Naive B cell (primary cell): Measurements from ENCODE around the gene KLK7. TPM values are rescaled to one million over a fixed set of nuclear protein-coding genes. Genes with fewer than 3 reads are reported as not detected.

ENCODE experiments used
- ATAC-seq, 2 donors: fragments of 150-1000 bp; cut with Tn5 transposase; 2 replicates each; pipeline ENCODE4 v1.10.0; 2021; ENCODE audit warnings: low read depth in 2 of 2, mild to moderate bottlenecking in 2 of 2, moderate library complexity in 2 of 2
- DNase-seq: peaks from one replicate; pipeline ENCODE4 v3.0.0; 2022
- H3K27ac Mint-ChIP-seq, 6 donors: one replicate each; pipeline ENCODE4 v1.8.0; 2020 to 2022; ENCODE audit warnings: mild to moderate bottlenecking in 6 of 6, mixed read lengths in 6 of 6, moderate library complexity in 5 of 6, inconsistent platforms in 2 of 6
- H3K27me3 Mint-ChIP-seq, 3 donors: one replicate each; pipeline ENCODE4 v1.8.0; 2021 to 2022; ENCODE audit warnings: mixed read lengths in 3 of 3, mild to moderate bottlenecking in 1 of 3
- H3K36me3 Mint-ChIP-seq, 2 donors: one replicate each; pipeline ENCODE4 v1.8.0; 2020 to 2022; ENCODE audit warnings: mixed read lengths in 2 of 2, inconsistent platforms in 1 of 2, mild to moderate bottlenecking in 1 of 2
- H3K4me1 Mint-ChIP-seq, 3 donors: one replicate each; pipeline ENCODE4 v1.8.0; 2020 to 2022; ENCODE audit warnings: mixed read lengths in 3 of 3, inconsistent platforms in 1 of 3, mild to moderate bottlenecking in 1 of 3, moderate library complexity in 1 of 3
- H3K4me3 Mint-ChIP-seq, 8 donors: one replicate each; pipeline ENCODE4 v1.8.0; 2020 to 2022; ENCODE audit warnings: mild to moderate bottlenecking in 8 of 8, mixed read lengths in 8 of 8, moderate library complexity in 8 of 8, inconsistent platforms in 2 of 8
- H3K9me3 Mint-ChIP-seq, 7 donors: one replicate each; pipeline ENCODE4 v1.8.0; 2020 to 2022; ENCODE audit warnings: mixed read lengths in 7 of 7, mild to moderate bottlenecking in 5 of 7, inconsistent platforms in 2 of 7, moderate library complexity in 1 of 7
- polyA plus RNA-seq, 6 donors: library from polyadenylated mRNA; unstranded; fragments of 300-500 nt; fragmentation: Illumina TruSeq; gene quantifications; one replicate each; pipeline ENCODE4 v1.2.3, GENCODE V29; 2021; ENCODE audit warnings: low read depth in 6 of 6

The KLK7 gene
- polyA plus RNA-seq, 6 donors from 2014 or later, result not detected

- Mint-ChIP-seq H3K4me1 (peaks cover 0 to 9% (median 0%) of the 10 kb centered on the region in 3 donors), H3K4me3 (no peak overlapping the region), H3K27ac (no peak overlapping the region), H3K9me3 (no peaks in the 10 kb centered on the region), H3K36me3 (no peaks in the 10 kb centered on the region), H3K27me3 (peaks cover 26 to 57% (median 43%) of the 10 kb centered on the region in 3 donors)
- DNase-seq, result no peak
- no peak for ATAC-seq
Observed at GRCh38 chr19:50933640-50934039, 50.1 kb downstream of the KLK7 start.

DNA sequence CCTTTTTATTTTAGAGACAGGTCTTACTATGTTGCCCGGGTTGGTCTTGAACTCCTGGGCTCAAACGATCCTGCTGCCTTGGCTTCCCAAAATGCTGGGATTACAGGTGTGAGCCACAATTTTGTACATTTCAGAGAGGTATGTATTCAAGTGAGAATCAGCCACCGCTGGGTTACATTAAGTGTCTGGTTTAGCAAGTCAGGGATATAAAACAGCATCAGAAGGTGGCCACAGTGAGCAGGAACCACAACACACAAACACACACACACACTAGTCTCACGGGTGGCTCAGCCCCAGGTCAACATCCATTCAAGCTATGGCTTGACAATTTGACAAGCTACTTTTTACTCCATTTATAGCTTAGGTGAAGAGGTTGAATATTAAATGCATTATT, 51.0 kb downstream of the KLK7 start:
- peaks cover 33 to 62% (median 53%) of the 10 kb centered on the region in 3 donors for H3K27me3 Mint-ChIP-seq

GRCh38 chr19:50932018-50932689, 51.6 kb downstream of the KLK7 start:
- no peak for DNase-seq
- no peak for ATAC-seq
- peak overlapping the region in 1 of 6 donors; percentile 32 for H3K27ac Mint-ChIP-seq
- H3K4me3 Mint-ChIP-seq, result no peak overlapping the region
- H3K27me3 Mint-ChIP-seq, result peaks cover 38 to 62% (median 58%) of the 10 kb centered on the region in 3 donors
- peaks cover 0 to 9% (median 0%) of the 10 kb centered on the region in 3 donors for H3K4me1 Mint-ChIP-seq
- no peaks in the 10 kb centered on the region for H3K36me3 Mint-ChIP-seq
- H3K9me3 Mint-ChIP-seq, result peaks cover 0 to 2% (median 0%) of the 10 kb centered on the region in 7 donors

More for the DNA sequence above, 51.0 kb downstream of the KLK7 start:
- DNase-seq (no peak), ATAC-seq (no peak)
- no peaks in the 10 kb centered on the region for H3K36me3 Mint-ChIP-seq
- no peak overlapping the region for H3K27ac Mint-ChIP-seq
- H3K4me1 Mint-ChIP-seq, result peaks cover 0 to 9% (median 0%) of the 10 kb centered on the region in 3 donors
- H3K9me3 Mint-ChIP-seq, result peaks cover 0 to 2% (median 0%) of the 10 kb centered on the region in 7 donors
- no peak overlapping the region for H3K4me3 Mint-ChIP-seq

GRCh38 chr19:50931023-50931422, 52.7 kb downstream of the KLK7 start:
- Mint-ChIP-seq H3K4me3 (no peak overlapping the region), H3K9me3 (peaks cover 0 to 2% (median 0%) of the 10 kb centered on the region in 7 donors), H3K27ac (peak overlapping the region in 2 of 6 donors; percentile 18 to 30), H3K36me3 (no peaks in the 10 kb centered on the region), H3K27me3 (peaks cover 36 to 67% (median 52%) of the 10 kb centered on the region in 3 donors), H3K4me1 (peaks cover 0 to 9% (median 0%) of the 10 kb centered on the region in 3 donors)
- DNase-seq, result no peak
- ATAC-seq, result no peak

DNA sequence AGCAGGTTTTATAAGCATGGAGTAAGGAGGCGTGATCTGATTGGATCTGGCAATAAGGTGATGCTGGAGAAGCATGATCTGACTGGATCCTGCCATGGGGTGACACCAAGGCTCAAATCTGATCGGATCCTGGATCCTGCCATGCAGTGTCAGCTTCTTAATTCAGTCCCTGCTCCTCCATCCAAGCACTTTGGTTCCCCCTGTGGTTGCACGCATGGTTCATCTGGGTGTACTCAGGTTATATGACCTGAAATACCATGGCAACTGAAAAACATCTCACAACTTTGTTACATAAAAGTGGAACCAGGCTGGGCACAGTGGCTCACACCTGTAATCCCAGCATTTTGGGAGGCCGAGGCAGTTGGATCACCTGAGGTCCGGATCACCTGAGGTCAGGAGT, 54.9 kb downstream of the KLK7 start:
- ATAC-seq, result no peak
- H3K4me1 Mint-ChIP-seq, result peaks cover 0 to 9% (median 0%) of the 10 kb centered on the region in 3 donors
- DNase-seq, result no peak
- peaks cover 38 to 68% (median 61%) of the 10 kb centered on the region in 3 donors for H3K27me3 Mint-ChIP-seq
- no peak overlapping the region for H3K27ac Mint-ChIP-seq
- H3K9me3 Mint-ChIP-seq, result peaks cover 0 to 2% (median 0%) of the 10 kb centered on the region in 7 donors
- H3K4me3 Mint-ChIP-seq, result no peak overlapping the region
- no peaks in the 10 kb centered on the region for H3K36me3 Mint-ChIP-seq

Other genes with a start within 250 kb of the KLK7 start
- not detected for gene GPR32, start 213.5 kb downstream of the KLK7 start, polyA plus RNA-seq
- gene ACP4, start 193.5 kb downstream of the KLK7 start, polyA plus RNA-seq, result not detected
- 1 to 10 TPM; 1.2 to 6.7 (median 2.0) TPM for gene KLK1, start 160.1 kb downstream of the KLK7 start, polyA plus RNA-seq
- not detected for gene KLK15, start 150.3 kb downstream of the KLK7 start, polyA plus RNA-seq
- not detected for gene KLK3, start 129.0 kb downstream of the KLK7 start, polyA plus RNA-seq
- gene KLK2, start 110.5 kb downstream of the KLK7 start, polyA plus RNA-seq, result under 1 TPM in 2 of 6 donors, not detected in 4; 0.36 to 0.47 TPM
- under 1 TPM in 1 of 6 donors, not detected in 5; 0.56 TPM for gene KLK4, start 72.5 kb downstream of the KLK7 start, polyA plus RNA-seq
- gene KLK5, start 30.9 kb downstream of the KLK7 start, polyA plus RNA-seq, result not detected
- gene KLK6, start 14.3 kb downstream of the KLK7 start, polyA plus RNA-seq, result not detected
- not detected for gene KLK8, start 17.7 kb upstream of the KLK7 start, polyA plus RNA-seq
- not detected for gene KLK10, start 35.8 kb upstream of the KLK7 start, polyA plus RNA-seq
- gene KLK11, start 42.7 kb upstream of the KLK7 start, polyA plus RNA-seq, result not detected
- not detected for gene KLK12, start 51.1 kb upstream of the KLK7 start, polyA plus RNA-seq
- gene KLK13, start 81.2 kb upstream of the KLK7 start, polyA plus RNA-seq, result not detected
- gene KLK14, start 99.0 kb upstream of the KLK7 start, polyA plus RNA-seq, result under 1 TPM in 1 of 6 donors, not detected in 5; 0.49 TPM
- 1 to 10 TPM; 1.8 to 5.6 (median 4.2) TPM for gene CTU1, start 124.5 kb upstream of the KLK7 start, polyA plus RNA-seq
- 1 to 10 TPM in 1 of 6 donors, under 1 TPM in 1, not detected in 4; 0.25 to 1.3 TPM for gene SIGLEC9, start 141.0 kb upstream of the KLK7 start, polyA plus RNA-seq
- under 1 TPM in 3 of 6 donors, not detected in 3; 0.22 to 0.32 (median 0.23) TPM for gene SIGLEC7, start 158.4 kb upstream of the KLK7 start, polyA plus RNA-seq
- 1 to 10 TPM in 1 of 6 donors, under 1 TPM in 3, not detected in 2; 0.60 to 3.6 (median 0.85) TPM for gene CD33, start 241.2 kb upstream of the KLK7 start, polyA plus RNA-seq